Measurements from ENCODE around the gene TTLL10.
A peak's percentile ranks its signal among the peaks of the same experiment; 100 is the strongest.

Gene TTLL10

DNA sequence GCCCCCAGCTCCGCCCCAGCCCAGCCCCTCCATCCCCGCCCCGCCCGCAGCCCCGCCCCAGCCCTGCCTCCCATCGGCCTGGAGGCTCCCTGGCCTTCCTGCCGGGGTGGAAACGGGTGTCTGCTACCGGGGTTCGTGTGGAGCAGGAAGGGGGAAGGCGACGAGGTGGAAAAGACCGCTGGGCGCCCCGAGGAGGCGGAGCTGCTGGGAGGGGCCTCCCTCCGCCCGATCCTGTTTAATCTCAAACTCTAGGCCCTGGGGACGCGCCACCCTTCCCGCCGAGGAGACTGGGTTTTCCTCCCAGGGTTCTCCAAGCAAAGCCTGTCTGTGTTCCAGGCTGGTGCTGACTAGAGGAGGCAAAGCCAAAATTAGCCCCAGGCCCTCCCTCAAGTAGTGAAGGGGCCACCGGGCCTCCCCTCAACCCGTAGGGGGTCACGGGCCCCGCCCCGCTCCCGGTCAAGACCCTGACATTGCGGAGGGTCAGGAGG, 16.2 kb upstream of the TTLL10 start:
- DNase-seq = peak in 54 of 58 donors; percentile 10 to 86 (median 62)

DNA sequence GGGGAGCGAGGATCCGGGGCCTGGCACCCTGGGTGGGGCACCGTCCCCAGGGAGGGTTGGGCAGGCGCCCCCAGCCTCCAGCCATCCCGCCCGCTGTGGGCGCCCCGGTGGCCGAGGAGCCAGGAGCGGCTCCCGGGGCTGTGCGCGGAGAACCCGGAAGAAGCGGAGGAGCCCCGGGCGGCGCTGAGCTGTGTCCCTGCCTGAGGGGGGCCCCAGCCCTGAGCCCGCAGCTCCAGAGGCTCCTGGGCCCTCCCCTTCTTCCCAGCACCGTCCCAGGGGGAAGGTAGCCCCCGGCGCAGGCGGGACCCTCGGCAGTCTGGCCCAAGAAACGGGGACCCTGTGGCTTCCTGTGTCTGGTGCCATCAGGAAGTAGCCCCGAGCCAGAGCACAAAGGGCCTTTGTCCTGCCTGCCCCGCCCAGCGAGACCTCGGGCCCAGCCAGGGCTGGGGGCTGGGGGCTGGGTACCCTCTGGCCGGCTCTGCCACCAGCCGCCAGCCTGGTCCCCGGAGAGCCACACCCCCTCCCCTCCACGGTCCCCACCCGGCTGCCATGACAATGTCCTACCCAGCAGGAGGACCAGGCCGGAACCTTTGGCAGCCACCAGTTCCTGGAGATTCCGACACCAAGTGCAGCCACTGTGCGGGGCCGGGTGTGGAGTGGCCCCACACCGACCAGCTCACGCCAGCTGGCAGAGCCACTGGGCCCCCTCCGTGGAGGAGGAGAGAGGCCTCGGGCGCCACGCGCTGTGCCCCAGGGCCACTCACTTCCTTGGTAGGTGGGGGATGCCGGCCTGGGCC, 15.6 kb upstream of the TTLL10 start:
- DNase-seq = peak in 55 of 58 donors; percentile 35 to 89 (median 75)

DNA sequence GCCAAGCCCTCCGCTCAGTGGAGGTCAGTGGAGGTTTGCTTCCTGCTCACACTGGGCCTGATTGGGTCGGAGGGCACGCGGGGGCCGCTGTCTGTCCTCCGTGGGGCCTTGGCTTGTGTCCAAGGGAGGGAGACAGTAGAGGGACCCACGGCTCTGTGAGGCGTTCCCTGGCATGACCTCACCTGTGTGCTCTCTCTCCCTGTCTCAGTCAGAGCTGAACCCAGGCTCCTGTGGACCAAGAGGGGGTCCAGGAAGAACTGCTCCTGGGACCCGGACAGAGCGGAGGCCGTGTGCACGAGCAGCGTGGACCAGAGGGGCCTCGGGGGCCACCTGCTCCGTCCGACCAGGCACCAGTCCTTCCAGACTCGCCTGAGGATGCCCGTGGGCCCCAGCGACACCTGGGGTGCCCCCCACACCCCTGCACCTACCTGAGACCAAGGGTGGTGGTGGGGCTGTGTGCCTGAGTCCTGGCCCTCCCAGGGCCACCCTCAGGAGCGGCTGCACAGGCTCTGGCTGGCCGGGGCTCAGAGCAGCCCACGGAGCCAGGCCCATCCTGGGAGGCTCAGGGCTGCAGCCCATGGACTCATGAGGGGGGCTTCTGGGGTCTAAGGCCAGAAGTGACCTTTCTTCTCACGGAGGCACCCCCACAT, 13.3 kb upstream of the TTLL10 start:
- DNase-seq = no peak

DNA sequence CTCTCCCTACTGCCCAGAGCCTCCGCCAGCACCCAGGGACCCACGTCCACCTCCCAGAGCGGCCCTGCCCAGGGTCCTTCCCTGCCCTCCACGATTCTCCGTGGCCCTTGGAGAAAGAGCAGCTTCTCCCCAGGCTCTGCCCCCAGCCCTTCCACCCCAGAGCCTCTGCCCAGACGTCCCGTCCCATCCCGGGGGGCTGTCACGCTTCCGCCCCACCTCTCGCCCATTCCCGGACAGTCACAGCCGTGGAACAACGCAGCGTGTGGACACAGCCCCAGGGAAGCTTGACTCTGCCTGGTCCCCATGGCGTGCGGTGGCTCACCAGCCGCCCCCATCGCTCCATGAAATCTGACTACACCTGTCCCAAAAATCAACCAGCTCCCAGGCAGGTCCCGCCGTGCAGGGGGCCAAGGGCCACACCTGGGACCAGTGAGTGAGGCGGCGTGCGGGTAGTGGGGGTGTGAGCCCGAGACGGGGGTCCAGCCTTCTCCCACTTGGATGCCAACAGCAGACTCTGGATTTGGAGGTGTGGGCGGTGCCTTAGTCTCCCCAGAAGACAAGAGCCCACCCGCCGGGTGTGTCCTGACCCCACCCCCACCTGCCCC, 12.5 kb upstream of the TTLL10 start:
- no peak for DNase-seq

DNA sequence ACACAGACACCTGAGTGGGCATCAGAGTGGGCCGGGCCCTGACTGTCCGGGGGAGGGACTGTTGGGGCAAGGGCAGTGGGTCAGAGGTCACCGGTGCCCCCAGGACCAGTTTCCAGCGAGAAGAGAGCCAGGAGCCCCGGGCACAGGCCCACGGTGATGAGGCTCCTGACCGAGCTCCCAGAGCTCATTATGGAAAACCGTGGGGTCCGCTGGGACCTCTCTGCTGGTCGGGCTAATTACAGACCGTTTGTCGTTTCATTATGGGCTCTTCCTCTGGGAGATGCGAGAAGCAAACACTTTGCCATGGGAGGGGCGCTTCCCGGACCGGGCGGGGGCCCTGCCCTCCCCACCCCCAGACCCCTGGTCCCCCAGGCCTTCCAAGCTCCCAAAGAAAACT, 12.0 kb upstream of the TTLL10 start:
- DNase-seq = no peak

DNA sequence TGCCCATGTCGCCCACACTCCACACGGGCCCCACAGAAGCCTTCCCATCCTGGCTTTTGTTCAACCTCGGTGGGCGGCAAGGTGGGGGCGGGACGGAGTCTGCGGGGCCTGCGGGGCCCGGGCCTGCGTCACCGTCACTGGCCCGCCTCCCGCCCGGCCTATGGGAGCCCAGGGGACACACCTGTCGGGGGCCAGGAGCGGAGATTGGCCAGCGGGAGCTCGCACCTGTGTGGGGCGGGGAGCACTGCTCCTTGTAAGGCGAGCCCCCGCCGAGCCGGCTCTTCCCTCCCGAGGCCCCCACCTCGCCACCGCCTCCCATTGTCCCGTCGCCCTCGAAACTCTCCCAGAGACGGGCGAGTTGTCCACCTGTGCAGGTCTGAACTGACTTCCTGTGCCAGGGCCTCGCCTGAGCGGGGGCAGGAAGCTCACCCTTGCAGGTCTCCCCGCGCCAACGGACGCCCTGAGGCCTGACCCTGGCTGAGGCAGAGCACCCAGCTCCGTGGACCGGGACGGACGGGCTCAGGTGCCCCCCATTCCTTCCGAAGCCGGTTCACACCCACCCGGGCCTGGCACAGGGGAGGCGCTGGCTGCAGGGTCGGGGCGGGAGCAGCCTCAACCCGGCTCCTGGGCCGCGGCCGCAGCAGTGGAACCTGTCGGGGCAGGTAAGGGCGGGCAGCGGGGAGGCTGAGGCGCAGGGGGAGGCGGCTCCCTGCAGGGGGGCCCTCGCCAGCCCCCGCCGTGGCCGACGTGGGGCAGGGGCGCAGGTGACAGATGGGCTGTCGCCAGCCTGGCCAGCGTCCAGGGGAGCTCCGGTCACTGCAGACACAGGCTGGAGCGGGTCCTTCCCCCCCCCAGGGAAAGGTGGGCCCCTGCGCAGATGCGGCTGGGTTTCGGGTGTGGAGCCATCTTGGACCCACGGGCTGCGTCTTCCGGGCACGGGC, 10.8 kb upstream of the TTLL10 start:
- no peak for DNase-seq

DNA sequence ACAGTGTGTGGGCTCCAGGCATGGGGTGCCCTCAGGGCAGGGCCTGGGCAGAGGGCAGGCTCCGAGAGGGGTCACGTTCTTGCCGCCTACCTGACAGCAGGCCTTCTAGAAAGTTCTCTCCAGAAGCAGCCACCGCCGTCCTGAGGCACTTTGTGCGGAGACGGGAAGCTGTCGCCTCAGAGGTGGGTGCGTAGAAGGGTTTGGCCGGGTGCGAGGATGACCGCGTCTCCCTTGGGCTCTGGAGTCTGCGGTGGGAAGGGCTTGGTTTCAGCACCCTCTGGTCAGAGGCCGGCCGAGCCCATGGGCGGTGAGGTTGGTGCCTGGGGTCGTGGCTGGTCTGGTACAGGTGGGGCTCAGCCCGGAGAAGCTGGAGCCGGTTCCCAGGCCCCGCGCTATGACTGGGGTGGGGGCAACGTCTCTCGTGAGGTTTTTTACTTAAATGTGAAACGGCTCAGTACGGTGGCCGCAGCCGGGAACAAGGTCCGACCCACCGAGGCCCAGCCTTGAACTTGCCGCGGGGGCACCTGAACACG, 10.1 kb upstream of the TTLL10 start:
- DNase-seq = no peak

DNA sequence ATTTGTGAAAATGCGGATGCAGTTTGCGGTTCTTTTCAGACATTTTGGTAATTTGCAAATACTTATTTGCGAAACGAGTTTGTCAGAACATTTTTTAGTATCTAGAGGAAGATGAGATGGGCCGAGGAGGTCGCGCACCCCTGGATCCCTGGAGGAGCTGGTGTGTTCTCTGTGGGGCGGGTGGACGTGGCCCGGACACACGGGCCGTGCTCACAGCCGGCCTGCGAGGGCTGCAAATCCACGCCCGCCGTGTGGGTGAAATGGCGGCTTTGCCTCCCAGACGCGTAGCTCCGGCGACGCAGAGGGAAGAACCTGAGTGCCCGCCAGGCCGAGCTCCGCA, 9.3 kb upstream of the TTLL10 start:
- no peak for DNase-seq

DNA sequence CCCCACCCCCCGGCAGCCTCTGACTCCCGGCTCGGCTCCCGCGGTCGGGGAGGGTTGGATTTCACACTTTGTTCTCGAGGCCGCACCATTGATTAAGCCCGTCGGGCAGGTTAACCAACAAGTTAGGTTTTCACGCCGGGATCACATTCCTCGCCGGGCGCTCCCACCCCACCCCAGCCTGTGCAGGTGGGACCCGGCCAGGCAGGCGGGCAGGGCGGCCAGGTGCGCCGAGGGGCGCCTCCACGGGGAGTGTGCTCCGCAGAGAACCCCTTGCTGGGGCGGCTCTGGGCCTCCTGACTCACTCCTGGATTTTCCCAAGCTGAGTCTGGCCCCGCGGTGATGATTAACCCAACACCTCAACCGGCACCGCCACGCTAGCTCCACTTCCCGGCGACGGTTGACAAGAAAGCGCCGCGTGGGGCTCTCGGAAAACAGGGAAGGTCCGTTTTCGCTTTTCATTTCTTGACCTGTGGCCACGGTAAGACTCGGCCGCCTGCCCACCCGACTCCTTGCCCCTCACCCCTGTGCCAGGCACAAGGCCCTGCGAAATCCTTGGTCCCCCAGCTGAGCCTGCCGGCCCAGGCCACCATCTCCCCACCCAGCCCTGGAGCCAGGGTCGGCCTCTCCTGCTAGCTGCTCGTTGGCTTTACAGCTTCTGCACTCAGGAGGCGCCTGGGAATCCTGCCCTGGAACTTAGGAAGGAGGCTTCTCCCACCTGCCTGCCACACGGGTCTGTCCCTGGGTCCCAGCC, 8.8 kb upstream of the TTLL10 start:
- no peak for DNase-seq

DNA sequence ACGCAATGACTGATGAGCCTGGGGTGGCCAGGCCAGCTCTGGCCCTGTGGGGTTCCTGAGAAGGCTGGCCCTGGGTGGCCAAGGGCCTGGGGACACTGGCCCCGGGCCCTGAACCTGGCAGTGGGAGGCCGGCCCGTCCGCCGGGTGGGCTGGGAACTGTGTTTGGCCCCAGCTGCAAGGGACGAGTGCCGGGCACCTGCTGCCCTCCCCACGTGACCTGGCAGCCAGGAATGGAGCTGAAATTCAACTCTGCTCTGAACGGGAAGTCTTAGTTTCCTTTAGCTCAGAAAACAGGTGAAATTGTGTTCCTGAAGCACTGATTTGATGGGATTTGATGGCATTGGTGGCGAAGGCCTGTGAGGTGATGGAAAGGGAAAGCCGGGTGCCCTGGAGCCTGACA, 8.2 kb upstream of the TTLL10 start:
- no peak for DNase-seq

DNA sequence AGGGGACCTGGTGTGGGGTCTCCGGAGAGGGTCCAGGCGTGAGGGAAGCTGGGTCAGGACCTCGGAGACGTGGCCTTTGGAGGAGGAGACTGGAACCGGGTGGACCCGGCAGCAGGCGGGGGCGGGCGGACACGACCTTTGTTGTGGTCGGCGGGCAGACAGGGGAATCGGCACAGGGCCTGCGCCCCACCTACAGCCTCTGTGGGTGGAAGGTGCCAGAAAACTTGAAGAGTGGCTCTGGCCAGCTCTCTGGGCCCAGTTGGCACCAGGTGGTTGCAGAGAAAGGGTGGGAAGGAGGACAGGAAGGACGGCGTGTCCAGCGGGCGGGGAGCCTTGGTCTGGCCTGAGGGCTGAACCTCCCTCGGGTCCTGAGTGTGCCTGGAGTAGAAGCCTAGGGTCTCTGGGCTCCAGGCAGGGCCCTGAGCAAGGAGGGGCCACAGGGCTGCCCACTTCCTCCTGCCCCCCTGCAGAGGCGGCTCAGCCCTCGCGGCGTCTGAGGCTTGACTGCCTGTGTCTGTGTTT, 7.7 kb upstream of the TTLL10 start:
- DNase-seq = no peak

DNA sequence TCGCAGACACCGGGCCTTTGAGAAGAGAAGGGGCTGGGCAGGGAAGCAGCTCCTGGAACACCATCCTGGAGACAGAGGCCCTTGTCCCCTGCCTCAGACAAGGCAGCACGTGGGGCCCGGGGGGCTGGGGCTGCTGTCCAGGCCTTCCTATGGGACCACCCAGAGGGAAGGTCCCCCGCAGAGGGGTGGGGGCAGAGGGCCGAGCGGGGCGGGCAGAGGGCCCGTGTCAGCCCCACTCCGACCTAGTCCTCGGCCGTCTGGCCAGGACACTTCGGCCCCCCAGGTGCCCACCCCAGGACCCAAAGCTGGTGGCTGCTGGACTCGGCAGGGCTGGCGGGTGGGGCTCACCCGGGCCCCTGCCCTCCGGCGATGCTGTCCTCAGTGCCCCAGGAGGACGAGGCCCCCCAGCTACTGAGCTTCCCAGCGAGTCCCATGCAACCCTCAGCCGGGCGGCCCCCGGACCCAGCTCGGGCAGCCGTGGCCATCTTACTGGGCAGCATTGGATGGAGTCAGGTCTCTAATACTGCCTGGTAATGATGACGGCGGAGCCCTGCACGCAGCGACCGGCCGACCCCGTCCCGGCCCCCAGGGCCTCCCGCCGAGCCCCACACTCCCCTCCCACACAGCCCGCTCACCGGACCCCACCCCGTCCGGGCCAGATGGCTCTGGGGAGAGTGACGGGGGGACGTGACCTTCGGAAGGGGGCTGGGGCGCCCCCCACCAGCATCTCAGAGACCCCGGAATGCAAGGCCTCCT, 6.9 kb upstream of the TTLL10 start:
- DNase-seq = no peak

DNA sequence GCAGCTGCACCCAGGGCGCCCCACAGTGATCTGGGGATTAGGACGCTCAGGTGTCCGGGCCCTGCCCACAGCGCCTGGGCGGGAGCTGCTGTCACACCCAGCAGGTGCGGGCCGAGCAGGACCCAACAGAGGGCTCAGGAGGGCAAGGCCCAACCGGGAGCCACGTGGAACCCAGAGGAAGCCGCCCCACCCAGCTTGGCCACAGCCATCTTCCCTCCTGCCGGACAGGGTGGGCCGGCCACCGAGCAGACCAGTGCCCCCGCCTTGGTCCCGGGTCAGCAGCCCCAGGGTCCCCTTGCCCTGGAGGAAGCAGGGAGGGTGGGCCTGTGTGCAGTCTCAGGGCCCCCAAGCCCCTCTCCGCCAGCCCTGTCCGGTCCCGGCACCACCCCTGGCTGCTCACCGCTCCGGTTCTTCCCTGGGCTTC, 6.3 kb upstream of the TTLL10 start:
- DNase-seq = no peak

DNA sequence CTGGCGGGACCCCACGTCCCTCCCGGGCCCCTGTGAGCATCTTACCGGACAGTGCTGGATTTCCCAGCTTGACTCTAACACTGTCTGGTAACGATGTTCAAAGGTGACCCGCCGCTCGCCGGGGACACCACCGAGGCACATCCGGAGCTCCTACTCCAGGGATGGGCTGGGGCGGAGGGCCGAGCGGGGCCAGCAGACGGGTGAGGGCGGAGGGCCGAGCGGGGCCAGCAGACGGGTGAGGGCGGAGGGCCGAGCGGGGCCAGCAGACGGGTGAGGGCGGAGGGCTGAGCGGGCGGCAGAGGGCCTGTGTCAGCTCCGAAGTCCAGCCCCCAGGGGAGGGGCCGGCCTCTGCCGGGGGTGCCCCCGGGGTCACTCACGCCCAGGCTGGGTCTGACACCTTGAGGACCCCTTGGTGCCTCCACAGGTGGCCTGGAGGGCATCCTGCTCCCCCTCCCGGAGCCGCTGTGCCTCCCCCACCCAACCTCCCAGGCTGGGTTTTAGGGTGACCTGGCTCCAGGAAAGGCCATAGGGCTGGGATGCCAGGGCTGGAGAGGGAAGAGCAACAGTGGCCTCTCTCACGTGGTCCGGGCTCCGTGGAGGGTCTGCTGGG, 5.7 kb upstream of the TTLL10 start:
- DNase-seq = no peak

DNA sequence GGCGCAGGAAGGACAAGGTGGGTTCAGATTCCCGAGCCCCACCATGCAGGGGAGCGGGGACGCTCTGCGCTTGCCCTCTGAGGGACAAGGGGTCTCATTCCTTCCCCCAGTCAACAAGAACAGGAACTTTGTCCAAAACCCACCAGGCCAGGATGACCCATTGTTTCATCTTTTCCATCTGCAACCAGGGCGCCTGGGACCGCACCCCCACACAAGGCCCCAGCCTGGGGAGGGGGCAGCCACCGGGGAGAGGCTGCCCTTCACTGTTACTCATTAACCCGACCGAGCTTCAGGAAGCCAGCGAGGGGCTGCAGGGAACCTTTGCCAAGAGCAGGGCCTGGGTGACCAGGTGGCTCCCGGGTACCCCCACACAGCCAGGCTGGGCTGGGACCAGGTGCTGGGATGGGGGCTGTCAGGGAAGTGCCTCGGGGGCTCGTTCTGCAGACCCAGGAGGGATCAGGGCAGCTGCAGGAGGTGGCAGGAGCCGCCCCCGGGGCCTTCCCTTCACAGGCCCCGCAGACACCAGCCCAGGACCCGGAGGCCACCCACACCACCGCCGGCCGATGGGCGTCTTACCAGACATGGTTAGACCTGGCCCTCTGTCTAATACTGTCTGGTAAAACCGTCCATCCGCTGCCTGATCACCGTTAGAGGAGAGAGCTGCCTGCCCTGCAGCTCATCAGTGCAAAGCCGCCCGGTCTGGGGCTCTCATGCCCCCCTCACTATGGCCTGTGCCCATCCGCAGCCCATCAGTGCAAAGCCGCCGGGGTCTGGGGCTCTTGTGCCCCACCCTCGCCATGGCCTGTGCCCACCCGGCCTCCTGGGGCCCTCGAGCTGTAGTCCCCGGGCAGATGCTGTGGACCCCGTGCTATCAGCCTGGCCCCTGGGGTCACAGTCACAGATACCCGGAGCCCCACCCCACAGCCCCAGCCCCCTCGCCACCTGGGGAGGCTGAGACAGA, 4.9 kb upstream of the TTLL10 start:
- no peak for DNase-seq

DNA sequence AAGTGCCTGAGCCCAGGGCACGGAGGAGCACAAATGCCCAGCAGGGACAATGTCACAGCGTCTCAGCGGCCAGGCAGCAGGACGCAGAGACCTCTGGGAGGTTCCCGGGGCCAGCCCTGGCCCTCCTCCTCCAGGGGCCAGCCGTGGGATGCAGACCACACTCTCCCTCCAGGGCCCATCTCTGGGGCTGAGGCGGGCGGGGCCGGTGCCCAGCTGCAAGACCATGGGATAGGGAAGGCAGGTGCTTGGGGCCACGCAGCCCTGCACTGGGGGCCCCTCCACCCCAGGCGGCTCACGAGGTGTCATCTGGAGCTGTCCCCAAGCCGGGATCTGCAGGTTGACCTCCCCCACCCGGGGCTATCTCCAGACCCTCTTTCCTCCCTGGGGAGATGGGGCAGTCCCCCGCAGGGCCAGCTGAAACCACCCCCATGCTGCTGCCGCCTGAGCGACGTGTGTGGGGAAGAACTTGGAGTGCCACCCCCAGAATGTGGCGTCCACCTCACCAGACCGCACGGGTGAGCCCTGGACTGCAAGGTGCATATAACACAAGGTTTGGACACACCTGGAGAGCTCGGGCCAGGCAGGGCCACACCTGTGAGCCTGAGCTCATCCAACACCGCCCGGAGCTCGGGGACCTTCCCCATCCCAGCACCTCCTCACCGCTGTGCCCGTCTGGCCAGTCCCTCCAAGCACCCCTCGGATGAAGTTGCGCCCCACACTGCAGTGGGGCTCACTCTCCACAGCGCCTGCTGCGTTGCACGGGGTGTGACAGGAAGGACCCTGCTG, 4.1 kb upstream of the TTLL10 start:
- no peak for DNase-seq
